Anterior cingulate cortex (tissue), 58 donors: ENCODE results near the gene TMEM220.
"Not testable (repeated sequence)": the region's sequence is repeated elsewhere in the genome, so short reads cannot be mapped to it uniquely, and the experiment has no call there.

ENCODE experiments used
- DNase-seq, 58 donors: peaks; one replicate each; lab custom pipeline; 2025; lab: John Stamatoyannopoulos, UW

The TMEM220 gene

DNA sequence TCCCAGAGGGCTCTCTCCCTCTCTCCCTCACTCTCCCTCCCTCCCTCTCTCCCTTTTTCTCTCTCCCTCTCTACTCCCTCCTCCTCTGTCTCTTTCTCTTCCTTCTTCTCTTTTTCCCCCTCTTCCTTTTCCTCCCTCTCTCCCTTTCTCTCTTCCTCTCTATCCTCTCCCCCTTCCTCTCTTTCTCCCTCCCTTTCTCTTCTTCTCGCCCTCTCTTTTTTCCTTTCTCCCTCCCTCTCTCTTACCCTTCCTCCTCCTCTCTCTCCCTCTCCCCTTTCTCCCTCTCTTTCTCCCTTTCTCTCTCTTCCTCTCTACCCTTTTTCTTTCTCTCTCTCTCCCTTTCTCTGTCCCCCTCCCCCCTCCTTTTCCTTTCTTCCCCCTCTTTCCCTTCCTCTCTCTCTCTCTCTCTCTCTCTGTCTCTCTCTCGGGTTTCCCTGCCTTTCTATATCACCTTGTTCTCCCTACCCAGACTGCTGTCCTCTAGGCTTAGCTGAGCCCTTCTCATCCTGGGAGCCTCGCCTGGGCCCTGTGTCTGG is 25.8 kb upstream of the TMEM220 start:
- no peak for DNase-seq

DNA sequence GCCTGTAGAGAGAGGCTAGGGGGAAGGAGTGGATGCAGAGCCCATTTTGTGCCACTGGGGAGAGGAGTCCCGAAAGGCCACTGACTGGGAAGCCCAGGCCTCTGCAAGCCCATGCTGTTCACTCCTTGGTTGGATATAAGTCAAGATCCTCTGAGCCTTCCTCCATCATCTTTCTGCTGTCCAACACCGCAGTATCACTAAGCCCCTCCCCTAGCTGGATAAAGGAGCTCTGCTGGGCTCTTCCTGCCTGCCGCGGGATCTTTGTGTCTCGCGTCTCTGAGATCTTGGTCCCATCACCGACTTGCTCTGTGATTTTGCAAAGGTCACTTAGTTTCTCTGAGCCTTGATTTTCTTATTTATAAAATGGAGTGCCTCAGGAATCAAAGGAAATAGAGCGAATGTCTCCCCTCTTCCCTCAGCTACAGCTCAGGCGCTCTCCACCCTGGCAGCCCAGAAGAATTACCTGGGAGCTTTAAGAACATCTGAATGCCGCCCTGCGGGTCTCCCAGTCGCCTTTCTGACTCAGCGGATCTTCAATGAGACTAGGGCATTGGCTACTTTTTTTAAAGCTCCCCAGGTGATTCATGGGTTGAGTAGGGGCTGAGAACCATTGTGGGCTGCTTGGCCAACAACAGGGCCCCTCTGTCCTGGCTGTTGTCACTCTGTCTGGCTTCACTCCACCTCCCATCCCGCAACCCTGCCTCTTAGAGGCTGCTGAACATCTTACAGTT is 25.2 kb upstream of the TMEM220 start:
- DNase-seq, result no peak

DNA sequence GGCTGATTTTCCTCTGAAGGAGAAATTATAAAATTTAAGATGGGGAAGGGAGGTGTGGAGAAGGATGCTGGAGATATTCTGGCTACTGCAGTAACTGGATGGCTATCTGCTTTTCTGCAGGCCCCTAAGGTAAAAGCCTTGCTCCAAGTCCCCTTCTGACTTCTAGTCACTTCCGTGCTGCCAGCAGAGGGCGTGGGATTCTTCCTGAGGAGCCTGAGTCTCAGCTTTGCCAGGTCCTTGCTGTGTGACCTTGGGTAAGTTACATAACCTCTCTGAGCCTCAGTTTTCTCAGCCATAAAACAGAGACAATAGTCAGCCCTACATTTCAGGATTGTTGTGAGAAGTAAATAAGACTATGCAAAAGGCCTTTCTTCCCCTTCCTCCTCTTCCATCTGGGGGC is 24.3 kb upstream of the TMEM220 start:
- DNase-seq, result no peak

DNA sequence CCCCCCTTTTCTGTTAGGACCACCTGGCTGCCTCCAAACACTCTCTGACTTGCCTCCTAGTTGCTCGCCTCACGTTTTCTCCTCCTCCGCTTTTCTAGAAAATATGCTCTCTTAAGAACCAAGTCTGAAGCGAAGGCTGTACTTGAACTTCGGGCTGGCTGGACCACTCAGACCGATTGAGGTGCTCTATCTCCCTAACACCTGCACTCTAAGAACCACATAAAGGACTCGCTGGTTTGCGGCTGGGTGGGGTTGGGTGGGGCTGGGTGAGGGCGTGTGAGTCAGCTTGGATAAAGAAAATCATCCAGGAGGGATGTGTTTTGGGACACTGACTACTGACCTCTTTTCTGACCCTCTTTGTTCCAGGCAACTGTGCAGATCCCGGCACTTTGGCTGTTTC is 22.9 kb upstream of the TMEM220 start:
- no peak for DNase-seq

DNA sequence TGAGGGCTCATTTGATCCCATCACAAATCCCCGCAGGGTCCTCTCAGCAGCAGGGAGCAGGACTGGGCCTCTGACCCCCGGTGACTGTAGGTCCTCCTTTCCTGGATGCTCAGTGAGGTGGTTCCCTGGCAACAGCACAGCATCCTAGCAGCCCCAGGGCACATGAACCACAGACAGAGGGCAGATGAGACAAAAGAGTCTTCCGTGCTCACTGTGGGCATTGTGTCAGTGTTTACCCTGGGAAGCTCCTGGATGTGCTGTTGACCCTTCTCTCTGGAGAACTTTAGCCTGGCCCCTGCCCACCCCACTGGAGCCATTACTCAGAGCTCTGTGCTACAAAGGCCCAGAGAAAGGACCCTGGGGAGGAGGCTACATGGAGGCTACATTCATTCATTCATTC is 21.7 kb upstream of the TMEM220 start:
- DNase-seq, result no peak

DNA sequence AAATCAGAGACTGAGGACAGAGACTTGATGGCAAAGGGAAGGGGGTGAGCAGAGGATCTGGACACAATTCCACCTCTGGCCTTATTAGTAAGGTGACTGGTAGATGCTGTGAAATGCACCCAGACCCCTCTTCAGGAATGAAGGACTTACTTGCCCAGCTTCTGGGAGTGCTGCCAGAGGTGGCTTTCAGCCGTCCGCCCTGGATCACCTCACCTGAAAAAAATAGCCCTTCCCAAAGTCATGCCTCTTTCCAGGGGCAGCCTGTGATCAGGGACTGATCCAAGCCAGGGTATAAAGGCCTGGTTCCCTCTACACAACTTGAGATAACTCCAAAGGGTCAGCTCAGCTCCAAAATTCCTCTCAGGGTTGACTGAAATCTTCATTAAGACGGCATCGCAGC is 20.4 kb upstream of the TMEM220 start:
- DNase-seq, result no peak

DNA sequence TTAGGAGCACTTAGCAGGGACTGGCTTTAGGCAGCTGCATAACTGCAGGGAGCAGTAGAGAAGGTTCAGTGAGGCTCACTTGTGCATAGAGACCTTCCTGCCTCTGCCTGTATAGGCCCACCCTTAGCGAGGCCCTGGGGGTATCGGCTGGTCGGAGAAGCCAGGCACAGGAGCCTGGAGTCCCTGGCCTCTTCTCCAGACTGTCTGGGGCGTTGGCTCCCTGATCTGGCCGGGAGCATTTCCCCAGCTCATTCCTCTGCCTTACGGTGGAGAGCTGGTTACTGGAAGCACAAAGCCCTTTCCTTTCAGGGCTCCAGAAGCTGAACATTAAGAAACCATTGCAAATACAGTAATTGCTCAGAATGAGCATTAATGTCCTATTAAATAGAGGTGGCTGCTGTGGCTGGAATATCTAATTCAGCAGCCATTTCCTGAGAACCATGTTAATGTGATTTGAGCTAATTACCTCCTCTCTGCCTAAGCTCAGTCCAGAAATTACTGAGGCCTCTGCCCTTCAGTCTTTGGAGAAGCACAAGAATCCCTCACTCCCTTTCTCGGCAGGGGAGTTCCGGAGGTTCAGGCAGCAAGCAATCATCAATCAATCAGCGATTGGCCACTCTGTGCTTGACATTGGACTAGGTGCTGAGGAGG is 18.8 kb upstream of the TMEM220 start:
- no peak for DNase-seq

DNA sequence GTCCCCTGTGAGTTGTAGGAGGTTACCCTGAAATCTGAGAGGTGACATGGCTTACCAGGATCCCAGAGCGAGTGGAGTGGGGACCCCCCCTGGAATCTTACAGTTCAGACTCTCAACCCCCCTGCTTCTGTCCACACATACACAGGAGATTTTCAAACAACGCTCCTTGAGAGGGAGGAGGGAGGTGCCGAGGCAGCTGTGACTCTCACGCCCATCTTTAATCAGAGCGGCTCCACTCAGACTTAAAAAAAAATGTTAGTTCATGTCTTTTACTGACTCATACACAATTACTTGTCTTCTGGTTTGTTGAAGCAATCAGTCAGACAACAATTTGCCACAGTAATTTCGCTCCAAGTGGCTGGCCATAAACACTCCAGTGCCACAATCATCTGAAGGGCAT is 15.4 kb upstream of the TMEM220 start:
- DNase-seq, result no peak

DNA sequence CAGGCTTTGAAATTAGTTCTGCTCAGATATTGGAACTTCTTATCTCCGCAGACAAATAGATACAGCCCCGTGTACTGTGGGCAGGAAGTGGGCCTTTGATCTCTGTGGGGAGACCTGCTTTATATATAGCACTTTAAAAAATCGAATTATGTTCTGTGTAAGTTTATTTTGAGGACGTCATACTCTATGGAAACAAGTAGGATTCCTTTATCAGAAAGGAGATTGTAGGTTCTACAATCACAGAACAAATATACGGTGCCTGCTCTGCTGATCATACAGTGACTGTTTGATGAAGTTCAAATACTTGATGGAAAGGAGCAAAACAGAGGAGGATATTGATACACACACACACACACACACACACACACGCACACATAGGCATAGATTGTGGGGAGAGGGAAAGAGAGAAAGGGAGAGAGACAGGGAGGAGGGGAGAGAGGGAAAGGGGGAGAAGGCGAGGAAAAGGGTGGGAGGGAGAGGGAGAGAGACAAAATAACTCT is 14.7 kb upstream of the TMEM220 start:
- DNase-seq, result no peak

DNA sequence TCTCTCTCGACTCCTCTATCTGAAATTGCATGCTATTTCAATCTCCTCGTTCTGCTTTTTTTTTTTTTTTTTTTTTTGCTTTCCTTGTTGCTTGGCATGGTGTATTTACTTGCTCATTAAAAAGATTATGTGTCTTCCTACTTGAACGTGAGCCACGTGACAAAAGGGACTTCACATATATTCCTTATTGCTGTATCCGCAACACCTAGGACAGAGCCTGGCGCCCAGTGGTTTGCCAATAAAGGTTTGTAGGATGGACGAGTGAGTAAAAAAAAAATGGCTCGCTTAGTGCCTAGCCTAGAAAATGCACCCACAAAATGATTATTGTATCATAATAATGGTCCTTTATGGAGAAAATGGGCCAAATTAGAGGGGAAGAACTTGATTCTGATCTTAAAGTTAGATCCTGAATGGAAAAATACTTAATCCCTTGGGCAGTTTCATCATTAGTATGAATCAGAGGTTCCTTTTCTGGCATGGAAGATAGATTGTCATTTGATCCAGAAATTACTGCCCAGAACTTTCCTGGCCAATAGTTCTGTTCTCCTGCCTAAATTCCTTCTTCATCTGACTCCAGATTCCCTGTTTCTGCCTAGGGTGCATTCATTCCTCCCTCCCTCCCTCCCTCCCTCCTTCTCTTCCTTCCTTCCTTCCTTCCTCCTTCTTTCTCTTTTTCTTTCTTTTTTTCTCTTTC is 13.6 kb upstream of the TMEM220 start:
- no peak for DNase-seq

DNA sequence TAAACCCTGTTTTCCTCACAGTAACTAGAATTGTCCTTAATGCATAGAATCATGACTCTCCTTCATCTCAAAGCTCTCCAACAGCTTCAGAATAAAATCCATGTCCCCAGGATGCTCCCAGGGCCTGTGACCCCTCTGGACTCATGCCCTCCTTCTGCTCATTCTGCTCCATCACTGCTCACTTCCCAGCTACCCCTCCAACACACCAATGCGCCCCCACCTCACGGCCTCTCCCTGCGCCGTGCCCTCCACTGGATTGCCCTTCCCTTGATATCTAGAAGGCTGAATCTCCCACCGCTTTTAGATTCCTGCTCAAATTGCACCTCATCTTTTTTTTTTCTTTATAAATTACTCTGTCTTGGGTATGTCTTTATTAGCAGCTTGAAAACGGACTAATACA is 12.6 kb upstream of the TMEM220 start:
- DNase-seq, result no peak

DNA sequence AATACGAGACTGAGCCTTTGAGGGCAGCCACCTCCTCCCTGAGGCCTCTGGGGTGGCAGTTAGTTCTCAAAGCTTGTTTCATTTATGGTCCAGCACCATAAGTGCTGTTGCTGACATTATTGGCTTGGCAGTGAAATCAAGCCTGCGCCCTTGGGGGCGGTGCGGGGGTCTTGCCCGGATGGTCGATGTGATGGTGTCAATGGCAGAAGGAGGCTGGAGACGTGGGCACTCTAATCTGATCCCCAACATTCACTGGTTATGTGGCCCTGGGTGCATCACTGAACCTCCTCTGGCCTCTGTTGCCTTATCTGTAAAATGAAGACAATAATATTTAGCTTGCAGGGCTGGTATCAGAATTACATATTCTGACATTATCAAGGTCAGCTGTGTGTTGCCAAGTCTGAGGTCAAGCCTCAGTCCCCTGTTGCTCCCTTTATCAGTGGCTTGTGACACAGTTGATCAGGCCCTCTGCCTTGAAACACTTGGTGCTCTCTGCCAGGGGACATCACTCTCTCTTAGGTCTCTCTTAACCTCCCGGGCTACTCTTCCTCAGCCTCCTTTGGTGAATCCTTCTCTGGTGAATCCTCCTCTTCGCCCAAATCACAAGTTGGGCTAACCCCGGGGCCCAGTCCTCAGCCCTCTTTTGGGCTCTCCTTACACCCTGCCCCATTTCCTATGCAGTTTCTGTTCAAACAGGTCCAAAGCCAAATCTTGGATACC is 11.8 kb upstream of the TMEM220 start:
- DNase-seq, result no peak

DNA sequence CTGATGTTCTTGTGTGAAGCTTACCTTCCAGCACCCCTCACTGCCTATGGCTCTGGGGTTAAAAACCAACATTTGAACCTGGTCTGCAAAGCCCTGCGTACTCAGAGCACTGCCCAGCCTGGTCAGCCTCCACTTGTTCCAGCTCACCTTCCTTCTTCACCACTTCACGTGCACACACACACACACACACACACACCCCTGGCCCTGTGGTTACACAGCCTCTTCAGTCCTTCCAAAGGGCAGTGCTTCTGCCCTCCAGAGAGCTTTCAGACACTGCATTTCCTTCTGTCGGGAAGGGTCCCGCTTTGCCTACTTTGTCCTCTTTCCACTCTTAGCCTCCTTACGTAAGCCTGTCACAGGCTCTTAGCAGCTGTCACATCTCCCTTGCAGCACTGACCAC is 9.6 kb upstream of the TMEM220 start:
- no peak for DNase-seq

DNA sequence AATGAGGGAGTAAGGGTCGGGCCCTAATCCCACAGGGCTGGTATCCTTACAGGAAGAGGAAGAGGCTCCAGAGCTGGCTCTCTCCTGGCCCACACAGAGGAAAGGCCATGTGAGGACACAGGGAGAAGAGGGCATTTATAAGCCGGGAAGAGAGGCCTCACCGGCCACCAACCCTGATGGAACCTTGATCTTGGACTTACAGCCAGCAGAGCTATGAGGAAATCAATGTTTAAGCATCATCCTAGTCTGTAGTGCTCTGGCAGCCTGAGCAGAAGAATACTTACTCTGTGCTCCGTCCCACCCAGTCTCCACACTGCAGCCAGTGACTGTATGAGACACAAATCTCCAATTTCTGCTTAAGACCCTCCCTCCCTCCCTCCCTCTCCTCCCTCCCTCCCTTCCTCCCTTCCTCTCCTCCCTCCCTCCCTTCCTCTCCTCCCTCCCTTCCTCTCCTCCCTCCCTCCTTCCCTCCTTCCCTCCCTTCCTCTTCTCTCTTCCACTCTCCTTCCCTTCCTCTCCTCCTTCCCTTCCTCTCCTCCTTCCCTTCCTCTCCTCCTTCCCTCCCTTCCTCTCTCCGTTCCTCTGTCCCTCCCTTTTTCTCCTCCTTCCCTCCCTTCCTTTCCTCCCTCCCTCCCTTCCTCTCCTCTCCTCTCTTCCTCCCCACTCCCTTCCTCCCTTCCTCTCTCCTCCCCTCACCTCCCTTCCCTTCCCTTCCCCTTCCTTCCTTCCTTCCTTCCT is 8.9 kb upstream of the TMEM220 start:
- no peak for DNase-seq

DNA sequence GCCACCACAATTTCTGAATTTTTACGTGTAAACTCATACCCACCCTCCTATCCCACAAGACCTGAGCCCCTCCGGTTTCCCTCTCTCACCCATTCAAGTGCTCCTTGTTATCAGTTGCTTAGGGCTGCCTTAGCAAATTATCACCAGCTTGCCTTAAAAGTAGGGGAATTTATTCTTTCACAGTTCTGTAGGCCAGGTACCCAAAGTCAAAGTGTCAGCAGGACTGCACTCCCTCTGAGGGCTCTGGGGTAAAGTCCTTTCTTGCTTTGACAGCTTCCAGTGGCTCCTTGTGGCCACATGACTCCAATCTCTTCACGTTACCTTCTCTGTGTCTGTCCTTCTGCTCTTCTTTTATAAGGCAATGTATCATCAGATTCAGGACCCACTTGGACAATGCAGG is 7.9 kb upstream of the TMEM220 start:
- DNase-seq, result no peak

DNA sequence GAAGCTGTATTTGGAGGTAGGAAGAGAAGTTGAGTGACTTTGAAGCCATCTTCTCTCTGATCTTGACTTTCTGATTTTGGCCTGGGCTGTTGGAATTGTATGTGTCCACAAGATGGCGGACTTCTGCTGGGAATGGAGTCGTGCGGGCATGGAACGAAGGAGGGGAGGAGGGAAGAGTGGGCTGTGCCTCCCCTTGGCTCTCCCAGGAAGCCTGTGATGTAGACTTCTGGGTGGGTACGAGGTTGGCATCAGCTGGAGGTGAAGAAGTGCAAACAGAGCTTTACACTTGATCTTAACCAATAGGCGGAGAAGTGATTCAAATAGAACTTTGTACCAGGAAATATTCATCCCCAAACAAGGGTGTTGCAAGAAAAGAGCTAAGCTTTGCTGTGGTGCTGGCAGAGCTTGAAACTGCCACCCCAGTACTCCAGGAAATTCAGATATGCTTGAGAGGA is 7.4 kb upstream of the TMEM220 start:
- peak in 48 of 58 donors; percentile 8 to 75 (median 26) for DNase-seq

DNA sequence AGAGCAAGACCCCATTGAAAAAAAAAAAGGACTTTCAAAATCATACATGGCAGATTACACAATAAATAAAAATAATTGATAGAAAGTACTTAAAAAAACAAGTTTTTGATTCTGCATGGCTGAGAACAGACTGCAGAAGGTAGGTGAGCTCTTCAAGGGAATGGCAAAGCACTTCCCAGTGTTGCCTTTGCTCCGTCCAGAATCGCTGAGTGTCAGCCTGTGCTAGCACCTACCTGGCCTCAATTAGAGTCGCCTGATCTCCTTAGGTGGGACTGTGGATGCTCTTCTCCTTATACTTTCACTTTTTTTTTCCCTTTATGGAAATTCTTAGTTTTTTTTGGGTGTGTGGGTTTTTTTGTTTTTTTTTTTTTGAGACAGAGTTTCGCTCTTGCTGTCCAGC is 6.0 kb upstream of the TMEM220 start:
- DNase-seq, result no peak

DNA sequence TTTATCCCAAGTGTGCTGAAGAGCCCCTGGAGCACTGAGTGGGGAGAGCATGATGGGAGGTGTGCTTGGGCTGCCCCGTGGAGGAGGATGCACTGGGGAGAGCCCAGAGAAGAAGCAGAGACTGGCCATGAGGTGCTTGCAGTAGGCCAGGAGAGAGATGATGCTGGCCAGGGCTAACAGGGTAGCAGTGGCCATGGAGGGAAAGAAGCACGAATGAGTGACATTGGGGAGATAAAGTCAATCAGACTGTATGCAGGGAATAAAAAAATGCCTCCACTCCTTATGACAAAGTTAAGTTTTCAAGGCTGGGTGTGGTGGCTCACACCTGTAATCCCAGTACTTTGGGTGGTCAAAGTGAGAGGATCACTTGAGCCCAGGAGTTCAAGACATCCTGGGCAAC is 5.4 kb upstream of the TMEM220 start:
- no peak for DNase-seq

DNA sequence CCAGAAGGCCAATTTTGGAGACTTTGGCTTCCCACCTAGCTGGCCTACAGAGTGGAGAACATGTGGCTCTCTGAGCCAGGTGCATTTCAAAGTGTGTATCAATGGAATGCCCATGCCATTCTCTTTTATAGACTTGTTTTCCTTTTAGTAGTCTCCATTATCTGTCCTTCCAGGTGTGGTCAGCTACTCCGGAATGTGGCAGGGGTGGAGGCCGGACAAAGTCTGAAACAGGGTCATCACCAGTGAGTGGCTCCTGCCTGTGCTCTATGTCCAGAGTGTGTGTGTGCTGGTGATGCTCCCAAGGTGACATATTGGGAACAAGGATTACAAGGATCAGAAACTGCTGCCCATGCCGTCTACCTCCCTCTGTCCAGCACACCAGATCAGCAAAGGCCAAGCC is 3.8 kb upstream of the TMEM220 start:
- no peak for DNase-seq

DNA sequence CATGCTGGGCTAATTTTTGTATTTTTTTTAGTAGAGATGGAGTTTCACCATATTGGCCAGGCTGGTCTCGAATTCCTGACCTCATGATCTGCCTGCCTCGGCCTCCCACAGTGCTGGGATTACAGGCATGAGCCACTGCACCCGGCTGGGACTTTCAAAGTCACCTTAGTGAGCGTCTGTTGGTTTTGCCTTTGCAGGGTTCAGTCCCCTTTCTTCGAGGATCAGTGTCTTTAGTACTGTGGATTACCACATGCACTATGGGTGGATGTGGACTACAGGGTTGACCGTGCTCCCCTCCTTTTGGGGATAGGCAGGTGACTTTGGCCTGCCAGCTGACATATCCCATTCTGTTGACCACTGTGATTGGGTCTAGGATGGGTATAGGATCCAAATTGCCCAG is 2.3 kb upstream of the TMEM220 start:
- not testable (repeated sequence) for DNase-seq
